SK-N-SH (cell line): ENCODE data around the gene PPP1R14B. TPM values are rescaled to one million over a fixed set of nuclear protein-coding genes. Genes with fewer than 3 reads are reported as not detected.

Experiments used
- CTCF ChIA-PET: fragments of 300-600, 350-600 bp; formaldehyde crosslinking; extraction: SDS; loops from one replicate; lab custom pipeline; 2021; lab: Yijun Ruan, JAX
- POLR2A ChIA-PET: fragments of 350-600 bp; sonication (Branson Sonifier 250); formaldehyde crosslinking; extraction: SDS; loops from one replicate; lab custom pipeline; 2020; ENCODE audit warnings: antibody characterized with exemption, inconsistent platforms; lab: Yijun Ruan, JAX
- DNase-seq: peaks from one replicate; pipeline ENCODE4 v3.0.0; 2012
- H2AFZ ChIP-seq: fragments of 200-600 bp; sonication (generic); 2 replicates; pipeline ENCODE4 v1.8.1; 2016; ENCODE audit warnings: antibody characterized with exemption, mild to moderate bottlenecking, low read depth
- H3F3A ChIP-seq: fragments of 200-600 bp; sonication (generic); replicated peaks from 2 replicates; pipeline ENCODE3; 2016; ENCODE audit warnings: antibody characterized with exemption, mild to moderate bottlenecking; ENCODE audit not compliant: insufficient read depth
- H3K27ac ChIP-seq, 2 experiments: fragments of 200-500 bp in 1 of 2; fragments of 200-600 bp in 1 of 2; sonication (Bioruptor generic) in 1 of 2; sonication (generic), shearing (Covaris generic) in 1 of 2; 2 replicates each; pipeline versions ENCODE4 v1.5.1 to v1.6.1; 2014 to 2016; ENCODE audit warnings: low read depth in 2 of 2, inconsistent platforms in 1 of 2, low read length in 1 of 2, mild to moderate bottlenecking in 1 of 2, mixed read lengths in 1 of 2
- H3K27me3 ChIP-seq: fragments of 200-600 bp; sonication (generic), shearing (Covaris generic); 2 replicates; pipeline ENCODE4 v1.6.1; 2016; ENCODE audit warnings: mixed run types; ENCODE audit not compliant: insufficient read depth
- H3K36me3 ChIP-seq, 2 experiments: fragments of 200-500 bp in 1 of 2; fragments of 200-600 bp in 1 of 2; sonication (Bioruptor generic) in 1 of 2; sonication (generic) in 1 of 2; replicated peaks in 1 of 2; 2 replicates each; pipeline versions ENCODE3 to v1.5.1; 2014 to 2016; ENCODE audit warnings: low read length in 1 of 2, mild to moderate bottlenecking in 1 of 2; ENCODE audit not compliant: insufficient read depth in 2 of 2, control insufficient read depth in 1 of 2
- H3K4me1 ChIP-seq, 2 experiments: fragments of 200-500 bp in 1 of 2; fragments of 200-600 bp in 1 of 2; sonication (Bioruptor generic) in 1 of 2; sonication (generic), shearing (Covaris generic) in 1 of 2; 2 replicates each; pipeline versions ENCODE4 v1.5.1 to v1.6.1; 2014 to 2016; ENCODE audit warnings: low read depth in 1 of 2, low read length in 1 of 2, mixed run types in 1 of 2; ENCODE audit not compliant: insufficient read depth in 2 of 2, control insufficient read depth in 1 of 2
- H3K4me2 ChIP-seq: fragments of 200-600 bp; sonication (generic), shearing (Covaris generic); 2 replicates; pipeline ENCODE4 v1.6.1; 2017; ENCODE audit warnings: mixed run types
- H3K4me3 ChIP-seq, 2 experiments: fragments of 200-500 bp in 1 of 2; fragments of 200-600 bp in 1 of 2; sonication (Bioruptor generic) in 1 of 2; sonication (generic), shearing (Covaris generic) in 1 of 2; 2 replicates each; pipeline versions ENCODE4 v1.5.1 to v1.8.1; 2014 to 2016; ENCODE audit warnings: low read depth in 2 of 2, inconsistent platforms in 1 of 2, low read length in 1 of 2, mild to moderate bottlenecking in 1 of 2, mixed read lengths in 1 of 2, moderate library complexity in 1 of 2
- H3K79me2 ChIP-seq: fragments of 200-600 bp; sonication (generic); 2 replicates; pipeline ENCODE4 v1.8.1; 2017; ENCODE audit warnings: mild to moderate bottlenecking; ENCODE audit not compliant: insufficient read depth
- H3K9ac ChIP-seq: fragments of 200-600 bp; sonication (generic); 2 replicates; pipeline ENCODE4 v1.6.1; 2017; ENCODE audit warnings: mixed run types
- H3K9me2 ChIP-seq: fragments of 200-600 bp; sonication (generic); 2 replicates; pipeline ENCODE4 v1.6.1; 2017; ENCODE audit warnings: mixed run types
- H3K9me3 ChIP-seq: fragments of 200-600 bp; sonication (generic); 2 replicates; pipeline ENCODE4 v1.6.1; 2017; ENCODE audit warnings: mixed run types, mild to moderate bottlenecking, moderate library complexity
- H4K20me1 ChIP-seq: fragments of 200-600 bp; sonication (generic); 2 replicates; pipeline ENCODE4 v1.6.1; 2017; ENCODE audit warnings: mild to moderate bottlenecking, mixed run types; ENCODE audit not compliant: insufficient read depth
- FOSL2 ChIP-seq: IDR thresholded peaks from 2 replicates; pipeline ENCODE4 v1.4.0; 2012; ENCODE audit warnings: low read depth, mild to moderate bottlenecking, moderate library complexity, borderline replicate concordance
- FOXM1 ChIP-seq: IDR thresholded peaks from 2 replicates; pipeline ENCODE4 v1.4.0; 2012; ENCODE audit warnings: low read depth, mild to moderate bottlenecking
- GATA2 ChIP-seq: sonication (generic); formaldehyde crosslinking; IDR thresholded peaks from 2 replicates; pipeline ENCODE4 v1.5.0; 2020; ENCODE audit warnings: mild to moderate bottlenecking, missing genetic modification reagents
- IRF3 ChIP-seq: fragments of 150-350 bp; IDR thresholded peaks from 2 replicates; pipeline ENCODE4 v1.6.1; 2016; ENCODE audit warnings: mild to moderate bottlenecking, low read depth, low read length
- MAX ChIP-seq: IDR thresholded peaks from 2 replicates; pipeline ENCODE4 v1.4.0; 2012; ENCODE audit warnings: low read depth
- MXI1 ChIP-seq: IDR thresholded peaks from 2 replicates; pipeline ENCODE4 v1.6.1; 2012; ENCODE audit warnings: mild to moderate bottlenecking, low read depth, low read length, improper control_type of control experiment
- NFIC ChIP-seq: IDR thresholded peaks from 2 replicates; pipeline ENCODE4 v1.4.0; 2012; ENCODE audit warnings: borderline replicate concordance
- NRF1 ChIP-seq: IDR thresholded peaks from 2 replicates; pipeline ENCODE4 v1.6.1; 2012; ENCODE audit warnings: low read depth, mild to moderate bottlenecking, low read length
- POLR2AphosphoS5 ChIP-seq: IDR thresholded peaks from 2 replicates; pipeline ENCODE4 v1.6.1; 2012; ENCODE audit warnings: low read depth, low read length
- RCOR1 ChIP-seq: fragments of 150-350 bp; IDR thresholded peaks from 2 replicates; pipeline ENCODE4 v1.6.1; 2017; ENCODE audit warnings: antibody characterized with exemption, low read length
- REST ChIP-seq: IDR thresholded peaks from 2 replicates; pipeline ENCODE4 v1.6.1; 2012; ENCODE audit warnings: mild to moderate bottlenecking, low read depth, low read length, moderate library complexity
- RXRA ChIP-seq: IDR thresholded peaks from 2 replicates; pipeline ENCODE4 v1.4.0; 2012; ENCODE audit warnings: low read depth, mild to moderate bottlenecking, borderline replicate concordance
- SMC3 ChIP-seq: IDR thresholded peaks from 2 replicates; pipeline ENCODE4 v1.6.1; 2012; ENCODE audit warnings: low read depth, low read length, improper control_type of control experiment
- TEAD4 ChIP-seq: IDR thresholded peaks from 2 replicates; pipeline ENCODE4 v1.4.0; 2012; ENCODE audit warnings: mild to moderate bottlenecking, borderline replicate concordance; ENCODE audit not compliant: insufficient read depth
- USF2 ChIP-seq: fragments of 150-350 bp; IDR thresholded peaks from 2 replicates; pipeline ENCODE4 v1.6.1; 2017; ENCODE audit warnings: antibody characterized with exemption, low read length, low read depth, borderline replicate concordance
- ZBTB33 ChIP-seq: IDR thresholded peaks from 2 replicates; pipeline ENCODE4 v1.4.0; 2012; ENCODE audit warnings: low read depth, borderline replicate concordance
- WGBS: methylation state at CpG from one replicate; pipeline ENCODE4 v1.1.6; 2017; ENCODE audit warnings: low lambda C conversion rate; 5-methylcytosine and 5-hydroxymethylcytosine counted together
- polyA plus RNA-seq, 3 experiments: library from polyadenylated mRNA; depleted of rRNA; stranded (reverse); fragments of >200 nt; gene quantifications; 2 replicates each; pipeline ENCODE4 v1.2.3, GENCODE V29; 2012

Gene PPP1R14B
- polyA plus RNA-seq, 1 of the 3 experiments (the other 2 are of a cell fraction), result 523 TPM

GRCh38 chr11:64231546-64231945, 15.2 kb downstream of the PPP1R14B start:
- no peak for DNase-seq
- ChIA-PET POLR2A (interaction anchor here (1.2 kb wide), 1 partner anchor 15 kb away, joined by 3 read pairs; the partner anchor contains the start of gene PPP1R14B), CTCF (interaction anchor here (1.1 to 3.4 kb wide), 4 partner anchors 14 to 73 kb away, joined by 3 to 15 read pairs (median 5); partner anchors contain the start of genes ESRRA, PLCB3 and STIP1)
- Histone ChIP-seq H3K27me3 (no peaks in the 10 kb centered on the region), H3K9me2 (no peaks in the 10 kb centered on the region), H3F3A (peaks cover 20% of the 10 kb centered on the region), H3K36me3 (peaks cover 0 to 4% of the 10 kb centered on the region in 2 experiments), H3K9ac (no peak overlapping the region), H3K79me2 (peaks cover 45% of the 10 kb centered on the region), H3K9me3 (no peaks in the 10 kb centered on the region), H3K27ac (no peak overlapping the region), H4K20me1 (no peaks in the 10 kb centered on the region), H3K4me3 (peak overlapping the region in 1 of 2 experiments; percentile 75; a peak in 2 of 4 replicates), H3K4me1 (peaks cover 20 to 57% of the 10 kb centered on the region in 2 experiments; a peak in 2 of 4 replicates), H3K4me2 (peak overlapping the region; percentile 90), H2AFZ (no peak overlapping the region)
- TF ChIP-seq SMC3 (no peak), POLR2AphosphoS5 (no peak), NRF1 (no peak), RCOR1 (no peak), FOSL2 (no peak), IRF3 (no peak), REST (no peak)
- WGBS, result 90% methylated on average over 7 of the region's 7 CpGs

GRCh38 chr11:64230985-64231365, 15.8 kb downstream of the PPP1R14B start:
- Histone ChIP-seq H3F3A (peaks cover 20% of the 10 kb centered on the region), H3K9ac (peak overlapping the region; percentile 77), H3K27me3 (no peaks in the 10 kb centered on the region), H3K4me3 (peak overlapping the region; percentile 73 to 75), H3K4me2 (peak overlapping the region; percentile 90), H3K9me3 (no peaks in the 10 kb centered on the region), H3K4me1 (peaks cover 20 to 57% of the 10 kb centered on the region in 2 experiments; a peak in 2 of 4 replicates), H2AFZ (peak overlapping the region; percentile 82; the same call in 1 of the 2 replicates), H3K36me3 (peaks cover 0 to 4% of the 10 kb centered on the region in 2 experiments), H3K9me2 (no peaks in the 10 kb centered on the region), H3K27ac (peak overlapping the region; percentile 54 to 92; a peak in 3 of 4 replicates), H4K20me1 (no peaks in the 10 kb centered on the region), H3K79me2 (peaks cover 49% of the 10 kb centered on the region)
- DNase-seq, result peak; percentile 44
- POLR2A ChIA-PET, result interaction anchor here (1.2 kb wide), 2 partner anchors 10 to 15 kb away, joined by 3 read pairs; partner anchors contain the start of genes FKBP2 and PPP1R14B
- WGBS, result 23% methylated on average over 8 of the region's 8 CpGs
- CTCF ChIA-PET, result interaction anchor here (1.5 to 3.4 kb wide), 3 partner anchors 15 to 74 kb away, joined by 5 to 15 read pairs (median 5); partner anchors contain the start of genes ESRRA and PLCB3
- TF ChIP-seq GATA2 (no peak), MAX (no peak), RXRA (no peak), POLR2AphosphoS5 (no peak), TEAD4 (no peak), USF2 (no peak), SMC3 (no peak), MXI1 (no peak), ZBTB33 (no peak), NFIC (no peak), NRF1 (no peak), FOXM1 (no peak), FOSL2 (no peak)
